Caco-2 (cell line): ENCODE measurements around the gene BBX. TPM values are rescaled to one million over a fixed set of nuclear protein-coding genes. Genes with fewer than 3 reads are reported as not detected.

Experiments used
- BruUV-seq: library from RNA; stranded (reverse); fragments of 400-500 nt; replicated peaks from 2 replicates; lab custom pipeline; 2021; lab: Mats Ljungman, UMichigan
- CTCF ChIA-PET: fragments of 300-600 bp; sonication (Branson Sonifier 250); formaldehyde crosslinking; loops from one replicate; lab custom pipeline; 2022; ENCODE audit warnings: antibody characterized with exemption; lab: Charles Lee
- POLR2A ChIA-PET: fragments of 300-600 bp; sonication (Branson Sonifier 250); formaldehyde crosslinking; loops from one replicate; lab custom pipeline; 2022; ENCODE audit warnings: antibody characterized with exemption; lab: Charles Lee
- DNase-seq, 2 experiments: peaks; one replicate each; pipeline versions ENCODE4 v3.0.0 to v3.0.0-alpha.2; 2020 to 2022
- H3K27me3 ChIP-seq: replicated peaks from 2 replicates; pipeline ENCODE4 v1.6.0; 2011; ENCODE audit warnings: low read length; ENCODE audit not compliant: control insufficient read depth, insufficient read depth
- H3K36me3 ChIP-seq: 2 replicates; pipeline ENCODE4 v1.5.1; 2011; ENCODE audit warnings: low read length; ENCODE audit not compliant: control insufficient read depth, insufficient read depth
- H3K4me1 ChIP-seq: fragments of 250-450 bp; sonication (Bioruptor Pico); 2 replicates; pipeline ENCODE4 v1.5.1; 2020; ENCODE audit warnings: mild to moderate bottlenecking
- H3K4me3 ChIP-seq: 2 replicates; pipeline ENCODE4 v1.5.1; 2011; ENCODE audit warnings: low read depth, mild to moderate bottlenecking, control low read depth, low read length
- H3K9me3 ChIP-seq: fragments of 250-450 bp; sonication (Bioruptor Pico); 2 replicates; pipeline ENCODE4 v1.5.1; 2020; ENCODE audit warnings: mild to moderate bottlenecking, moderate library complexity
- H3K27ac Mint-ChIP-seq: one replicate; pipeline ENCODE4 v1.8.0; 2022; ENCODE audit warnings: mixed read lengths; ENCODE audit not compliant: unreplicated experiment
- H3K27me3 Mint-ChIP-seq: one replicate; pipeline ENCODE4 v1.8.0; 2022; ENCODE audit warnings: mixed read lengths; ENCODE audit not compliant: insufficient read depth, unreplicated experiment
- H3K36me3 Mint-ChIP-seq: one replicate; pipeline ENCODE4 v1.8.0; 2022; ENCODE audit warnings: mild to moderate bottlenecking, mixed read lengths; ENCODE audit not compliant: insufficient read depth, unreplicated experiment
- H3K4me1 Mint-ChIP-seq: one replicate; pipeline ENCODE4 v1.8.0; 2022; ENCODE audit warnings: low read depth, mixed read lengths; ENCODE audit not compliant: unreplicated experiment
- H3K4me3 Mint-ChIP-seq: one replicate; pipeline ENCODE4 v1.8.0; 2022; ENCODE audit warnings: mild to moderate bottlenecking, moderate library complexity, mixed read lengths; ENCODE audit not compliant: unreplicated experiment
- H3K9me3 Mint-ChIP-seq: one replicate; pipeline ENCODE4 v1.8.0; 2022; ENCODE audit warnings: mixed read lengths; ENCODE audit not compliant: unreplicated experiment
- CTCF ChIP-seq, 2 experiments: fragments of 200-600 bp in 1 of 2; IDR thresholded peaks; 1 replicate in 1 of 2; 2 replicates in 1 of 2; pipeline versions ENCODE4 v1.5.1 to v1.8.0; 2011 to 2022; ENCODE audit warnings: antibody characterized with exemption in 1 of 2, control low read depth in 1 of 2, inconsistent platforms in 1 of 2, low read depth in 1 of 2, low read length in 1 of 2, mild to moderate bottlenecking in 1 of 2, moderate library complexity in 1 of 2; ENCODE audit not compliant: insufficient read depth in 1 of 2, severe bottlenecking in 1 of 2, unreplicated experiment in 1 of 2
- intact Hi-C: fragments of 100-400 bp; cut with micrococcal nuclease; formaldehyde crosslinking; loops from one replicate; pipeline ENCODE4 v1.10.0; 2022; ENCODE audit not compliant: unreplicated experiment
- total RNA-seq: library from RNA; stranded (reverse); gene quantifications from 2 replicates; pipeline ENCODE4 v1.2.3, GENCODE V29; 2022

BBX gene
- total RNA-seq, 1 experiment from 2014 or later = 2.6 TPM

DNA sequence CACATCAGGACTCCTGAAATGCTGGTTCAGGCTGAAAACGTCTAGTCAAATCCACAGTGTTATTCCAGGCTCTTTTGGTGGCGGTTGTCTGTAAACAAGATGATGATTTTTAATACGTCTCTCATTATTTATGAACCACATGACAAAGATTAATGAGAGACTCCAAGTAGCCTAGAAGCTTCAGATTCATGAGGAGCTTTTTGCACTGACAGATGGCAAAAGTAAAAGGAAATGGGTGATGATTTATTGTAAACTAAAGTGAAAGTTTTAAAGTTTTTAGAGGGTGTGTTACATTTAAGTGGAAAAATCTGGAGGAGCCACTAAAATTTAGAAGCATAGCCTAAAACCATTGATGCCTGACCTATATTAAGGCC lies 77.0 kb downstream of the BBX start:
- Histone ChIP-seq H3K36me3 (no peaks in the 10 kb centered on the region), H3K27me3 (no peaks in the 10 kb centered on the region), H3K4me3 (no peak overlapping the region), H3K9me3 (no peaks in the 10 kb centered on the region), H3K4me1 (0 out of 2 replicates have a peak, but pooled peaks cover 5% of the 10 kb centered on the region)
- peak overlapping the region; percentile 45 for H3K4me3 Mint-ChIP-seq
- ChIA-PET CTCF (no interaction called here), POLR2A (no interaction called here)
- no peaks in the 10 kb centered on the region for H3K27me3 Mint-ChIP-seq
- intact Hi-C loops = no loop called here
- no peak overlapping the region for H3K27ac Mint-ChIP-seq
- no peak for TF ChIP-seq CTCF (IDR thresholded peaks at IDR 0.05; ENCODE audit: insufficient read depth in 1 of 2, low read depth in 1 of 2, low read length in 1 of 2, severe bottlenecking in 1 of 2, unreplicated experiment in 1 of 2)
- no peaks in the 10 kb centered on the region for H3K4me1 Mint-ChIP-seq
- H3K9me3 Mint-ChIP-seq = no peaks in the 10 kb centered on the region
- no peaks in the 10 kb centered on the region for H3K36me3 Mint-ChIP-seq
- no TSS peak for BruUV-seq
- DNase-seq = no peak

- Histone ChIP-seq H3K27me3 (no peaks in the 10 kb centered on the region), H3K4me3 (no peak overlapping the region), H3K4me1 (0 out of 2 replicates have a peak, but pooled peaks cover 5% of the 10 kb centered on the region), H3K36me3 (no peaks in the 10 kb centered on the region), H3K9me3 (no peaks in the 10 kb centered on the region)
- intact Hi-C loops = no loop called here
- TF ChIP-seq CTCF (IDR thresholded peaks at IDR 0.05; ENCODE audit: insufficient read depth in 1 of 2, low read depth in 1 of 2, low read length in 1 of 2, severe bottlenecking in 1 of 2, unreplicated experiment in 1 of 2) = no peak
- H3K27me3 Mint-ChIP-seq = no peaks in the 10 kb centered on the region
- no peaks in the 10 kb centered on the region for H3K36me3 Mint-ChIP-seq
- DNase-seq = no peak
- no peaks in the 10 kb centered on the region for H3K4me1 Mint-ChIP-seq
- H3K9me3 Mint-ChIP-seq = no peaks in the 10 kb centered on the region
- ChIA-PET POLR2A (no interaction called here), CTCF (no interaction called here)
- BruUV-seq = no TSS peak
- H3K4me3 Mint-ChIP-seq = no peak overlapping the region
- no peak overlapping the region for H3K27ac Mint-ChIP-seq
Measured at GRCh38 chr3:107600780-107601179, 78.0 kb downstream of the BBX start.

DNA sequence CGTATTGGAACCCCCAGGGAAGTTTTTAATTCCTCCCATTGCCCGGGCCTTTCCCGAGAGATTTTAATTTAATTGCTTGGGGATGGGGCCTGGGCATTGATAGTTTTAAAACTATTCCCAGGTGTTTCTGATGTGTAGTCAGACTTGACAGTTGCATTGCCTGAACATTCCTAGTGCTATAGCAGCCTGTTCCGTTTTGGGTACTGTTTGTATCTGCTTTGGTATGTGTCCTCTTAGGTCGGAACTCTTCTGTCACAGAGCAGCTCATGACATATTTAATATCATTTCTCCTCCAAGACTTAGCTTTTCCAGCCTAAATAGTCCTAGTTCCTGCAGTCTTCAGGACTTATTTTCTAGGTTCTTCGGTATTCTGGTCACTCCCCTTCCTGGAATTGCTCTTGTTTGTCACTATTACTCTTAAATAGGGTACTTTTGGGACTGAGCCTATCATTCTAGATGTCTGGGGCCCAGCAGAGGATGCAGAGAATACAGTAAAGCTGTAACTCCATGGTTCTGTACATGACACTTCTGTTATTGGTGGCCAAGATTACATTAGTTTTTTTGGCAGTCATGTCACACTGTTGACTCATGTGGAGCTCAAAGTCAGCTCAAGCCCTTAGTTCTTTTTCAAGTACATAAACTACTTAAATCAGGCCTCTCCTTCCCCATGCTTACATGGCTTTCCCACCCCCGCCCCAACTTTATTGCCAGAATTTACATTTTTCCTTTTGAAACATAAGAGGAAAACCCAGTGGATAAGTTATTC lies 81.5 kb downstream of the BBX start:
- H3K4me1 ChIP-seq = no peaks in the 10 kb centered on the region
- DNase-seq = no peak
- no peaks in the 10 kb centered on the region for H3K36me3 Mint-ChIP-seq
- H3K9me3 Mint-ChIP-seq = no peaks in the 10 kb centered on the region
- H3K4me3 ChIP-seq = no peak overlapping the region
- no peaks in the 10 kb centered on the region for H3K4me1 Mint-ChIP-seq
- H3K9me3 ChIP-seq = no peaks in the 10 kb centered on the region
- ChIA-PET POLR2A (interaction anchor here (0.6 kb wide), 1 partner anchor 21 kb away, joined by 3 read pairs; no protein-coding TSS in a partner anchor), CTCF (no interaction called here)
- H3K36me3 ChIP-seq = no peaks in the 10 kb centered on the region
- no peak overlapping the region for H3K27ac Mint-ChIP-seq
- intact Hi-C loops = no loop called here
- no peak overlapping the region for H3K4me3 Mint-ChIP-seq
- no TSS peak for BruUV-seq
- no peaks in the 10 kb centered on the region for H3K27me3 ChIP-seq
- peaks cover 6% of the 10 kb centered on the region for H3K27me3 Mint-ChIP-seq
- TF ChIP-seq CTCF (IDR thresholded peaks at IDR 0.05; ENCODE audit: insufficient read depth in 1 of 2, low read depth in 1 of 2, low read length in 1 of 2, severe bottlenecking in 1 of 2, unreplicated experiment in 1 of 2) = no peak
